Liver (tissue), 9 donors: ENCODE data around the gene SLC22A3. TPM values are rescaled to one million over a fixed set of nuclear protein-coding genes. Genes with fewer than 3 reads are reported as not detected.

Source experiments
- DNase-seq: peaks from one replicate; pipeline ENCODE4 v3.0.0-alpha.2; 2017; ENCODE audit warnings: low spot score
- H3K27ac ChIP-seq, 2 donors: one replicate each; pipeline ENCODE4 v1.7.0; 2013; ENCODE audit warnings: inconsistent platforms in 2 of 2, low read length in 2 of 2, control low read depth in 1 of 2, low read depth in 1 of 2, mild to moderate bottlenecking in 1 of 2
- H3K27me3 ChIP-seq, 4 donors: one replicate each; pipeline versions ENCODE4 v1.6.1 to v1.7.0; 2013; ENCODE audit warnings: low read length in 3 of 4, inconsistent platforms in 1 of 4, mild to moderate bottlenecking in 1 of 4, moderate library complexity in 1 of 4; ENCODE audit not compliant: control insufficient read depth in 4 of 4, insufficient read depth in 4 of 4
- H3K36me3 ChIP-seq, 4 donors: one replicate each; pipeline versions ENCODE4 v1.6.1 to v1.7.0; 2013; ENCODE audit warnings: low read length in 3 of 4, mild to moderate bottlenecking in 3 of 4, low read depth in 1 of 4, moderate library complexity in 1 of 4; ENCODE audit not compliant: control insufficient read depth in 4 of 4, insufficient read depth in 3 of 4
- H3K4me1 ChIP-seq, 4 donors: one replicate each; pipeline versions ENCODE4 v1.6.1 to v1.7.0; 2013; ENCODE audit warnings: low read length in 3 of 4, mild to moderate bottlenecking in 3 of 4, moderate library complexity in 1 of 4; ENCODE audit not compliant: control insufficient read depth in 4 of 4, insufficient read depth in 4 of 4
- H3K4me3 ChIP-seq, 3 donors: one replicate each; pipeline versions ENCODE4 v1.6.1 to v1.7.0; 2013; ENCODE audit warnings: low read length in 3 of 3, control low read depth in 1 of 3, low read depth in 1 of 3, mild to moderate bottlenecking in 1 of 3
- H3K9ac ChIP-seq, 2 donors: one replicate each; pipeline ENCODE4 v1.7.0; 2013; ENCODE audit warnings: low read length in 2 of 2, mild to moderate bottlenecking in 2 of 2, moderate library complexity in 2 of 2, control low read depth in 1 of 2, low read depth in 1 of 2
- H3K9me3 ChIP-seq, 4 donors: one replicate each; pipeline versions ENCODE4 v1.6.1 to v1.7.0; 2013; ENCODE audit warnings: low read length in 3 of 4; ENCODE audit not compliant: control insufficient read depth in 4 of 4
- EGR1 ChIP-seq, 2 donors: IDR thresholded peaks; 2 replicates each; pipeline ENCODE4 v1.6.1; 2016 to 2018; ENCODE audit warnings: antibody characterized with exemption in 2 of 2, low read depth in 2 of 2
- FOXA1 ChIP-seq: IDR thresholded peaks from 2 replicates; pipeline ENCODE4 v1.6.1; 2016; ENCODE audit warnings: antibody characterized with exemption
- GABPA ChIP-seq, 2 donors: IDR thresholded peaks in 1 of 2; conservative IDR thresholded peaks in 1 of 2; 2 replicates each; pipeline ENCODE4 v1.6.1; 2016; ENCODE audit warnings: antibody characterized with exemption in 2 of 2, mild to moderate bottlenecking in 1 of 2, moderate library complexity in 1 of 2
- HNF4A ChIP-seq, 2 donors: conservative IDR thresholded peaks; 2 replicates each; pipeline ENCODE4 v1.6.1; 2016; ENCODE audit warnings: antibody characterized with exemption in 2 of 2, mild to moderate bottlenecking in 2 of 2
- HNF4G ChIP-seq: IDR thresholded peaks from 2 replicates; pipeline ENCODE4 v1.6.1; 2016; ENCODE audit warnings: antibody characterized with exemption
- JUND ChIP-seq, 2 donors: IDR thresholded peaks; 2 replicates each; pipeline ENCODE4 v1.6.1; 2016; ENCODE audit warnings: antibody characterized with exemption in 2 of 2
- NR2F2 ChIP-seq: IDR thresholded peaks from 2 replicates; pipeline ENCODE4 v1.6.1; 2016; ENCODE audit warnings: antibody characterized with exemption
- RAD21 ChIP-seq, 2 donors: IDR thresholded peaks; 2 replicates each; pipeline ENCODE4 v1.6.1; 2016; ENCODE audit warnings: antibody characterized with exemption in 2 of 2, mild to moderate bottlenecking in 2 of 2
- RXRA ChIP-seq, 2 donors: IDR thresholded peaks; 2 replicates each; pipeline ENCODE4 v1.6.1; 2017 to 2018; ENCODE audit warnings: antibody characterized with exemption in 2 of 2, mild to moderate bottlenecking in 1 of 2
- SP1 ChIP-seq: IDR thresholded peaks from 2 replicates; pipeline ENCODE4 v1.6.1; 2018; ENCODE audit warnings: antibody characterized with exemption, mild to moderate bottlenecking
- TAF1 ChIP-seq: conservative IDR thresholded peaks from 2 replicates; pipeline ENCODE4 v1.6.1; 2016; ENCODE audit warnings: antibody characterized with exemption, mild to moderate bottlenecking
- YY1 ChIP-seq: IDR thresholded peaks from 2 replicates; pipeline ENCODE4 v1.6.1; 2016; ENCODE audit warnings: antibody characterized with exemption, mild to moderate bottlenecking
- WGBS: extraction: QIAGEN DNeasy Blood & Tissue Kit; methylation state at CpG from one replicate; pipeline ENCODE4 v1.1.7; 2013; 5-methylcytosine and 5-hydroxymethylcytosine counted together
- polyA plus RNA-seq, 2 donors: library from polyadenylated mRNA; stranded (reverse) in 1 of 2; unstranded in 1 of 2; fragments of 200-250 nt in 1 of 2; fragments of >200 nt in 1 of 2; fragmentation: Nextera tagmentation in 1 of 2; extraction: Ambion mirVana in 1 of 2; gene quantifications; one replicate each; pipeline versions ENCODE4 v1.2.1 to v1.2.3, GENCODE V29; 2013 to 2015
- total RNA-seq, 2 donors: library from RNA; depleted of rRNA; stranded (reverse); fragments of >200 nt; gene quantifications; one replicate each; pipeline ENCODE4 v1.2.3, GENCODE V29; 2014
- TF ChIP-seq, protein P1 (sequence below): IDR thresholded peaks from 2 replicates; pipeline ENCODE4 v1.6.1; 2016; ENCODE audit warnings: antibody characterized with exemption
- TF ChIP-seq, protein P2 (sequence below): IDR thresholded peaks from 2 replicates; pipeline ENCODE4 v1.6.1; 2016; ENCODE audit warnings: antibody characterized with exemption
- TF ChIP-seq, protein P3 (sequence below): fragments of 150-350 bp; IDR thresholded peaks from 2 replicates; pipeline ENCODE4 v1.5.1; 2017; ENCODE audit warnings: improper control_type of control experiment, low read depth, low read length; ENCODE audit not compliant: missing input control
- TF ChIP-seq, protein P4 (sequence below): IDR thresholded peaks from 2 replicates; pipeline ENCODE4 v1.6.1; 2016; ENCODE audit warnings: antibody characterized with exemption
- TF ChIP-seq, protein P5 (sequence below): IDR thresholded peaks from 2 replicates; pipeline ENCODE4 v1.6.1; 2016; ENCODE audit warnings: antibody characterized with exemption, mild to moderate bottlenecking
- donor health status: healthy.
- donor health status: healthy.
- donor health status: healthy.
- donor health status: healthy.
- donor health status: healthy.

SLC22A3 gene
- total and polyA plus RNA-seq, 4 donors: 7.6 to 40.9 (median 19.4) TPM

DNA sequence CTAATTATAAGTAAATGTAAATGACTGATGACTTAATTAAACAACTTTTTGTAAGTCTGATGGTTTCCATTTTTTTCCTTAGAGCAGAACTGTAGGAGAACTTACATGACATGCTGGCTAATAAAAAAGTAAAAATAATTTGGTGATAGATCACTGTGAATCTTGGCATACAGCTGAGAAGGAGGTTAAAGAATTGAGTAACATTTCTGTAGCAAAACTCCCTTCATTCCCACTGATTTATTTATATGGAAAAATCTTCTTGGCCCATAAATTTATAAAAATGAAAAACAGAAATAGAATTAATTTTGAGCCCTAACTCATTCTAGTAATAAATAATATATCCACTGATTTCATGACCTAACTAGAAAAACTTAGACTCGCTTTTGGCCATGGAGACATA is 48.1 kb downstream of the SLC22A3 start:
- WGBS: 94% methylated on average over 1 of the region's 1 CpG
- DNase-seq: no peak
- TF ChIP-seq FOXA1: no peak
- TF ChIP-seq JUND (IDR thresholded peaks at IDR 0.05): no peak
- TF ChIP-seq HNF4A (conservative IDR thresholded peaks at IDR 0.05): no peak
- TF ChIP-seq GABPA (IDR thresholded peaks at IDR 0.05 in 1 of 2, conservative IDR thresholded peaks at IDR 0.05 in 1 of 2): no peak
- TF ChIP-seq NR2F2: no peak
- no peak for TF ChIP-seq YY1
- TF ChIP-seq EGR1 (IDR thresholded peaks at IDR 0.05; ENCODE audit: low read depth in 2 of 2): no peak
- TF ChIP-seq, protein P1, sequence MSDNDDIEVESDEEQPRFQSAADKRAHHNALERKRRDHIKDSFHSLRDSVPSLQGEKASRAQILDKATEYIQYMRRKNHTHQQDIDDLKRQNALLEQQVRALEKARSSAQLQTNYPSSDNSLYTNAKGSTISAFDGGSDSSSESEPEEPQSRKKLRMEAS: no peak
- TF ChIP-seq, protein P2, sequence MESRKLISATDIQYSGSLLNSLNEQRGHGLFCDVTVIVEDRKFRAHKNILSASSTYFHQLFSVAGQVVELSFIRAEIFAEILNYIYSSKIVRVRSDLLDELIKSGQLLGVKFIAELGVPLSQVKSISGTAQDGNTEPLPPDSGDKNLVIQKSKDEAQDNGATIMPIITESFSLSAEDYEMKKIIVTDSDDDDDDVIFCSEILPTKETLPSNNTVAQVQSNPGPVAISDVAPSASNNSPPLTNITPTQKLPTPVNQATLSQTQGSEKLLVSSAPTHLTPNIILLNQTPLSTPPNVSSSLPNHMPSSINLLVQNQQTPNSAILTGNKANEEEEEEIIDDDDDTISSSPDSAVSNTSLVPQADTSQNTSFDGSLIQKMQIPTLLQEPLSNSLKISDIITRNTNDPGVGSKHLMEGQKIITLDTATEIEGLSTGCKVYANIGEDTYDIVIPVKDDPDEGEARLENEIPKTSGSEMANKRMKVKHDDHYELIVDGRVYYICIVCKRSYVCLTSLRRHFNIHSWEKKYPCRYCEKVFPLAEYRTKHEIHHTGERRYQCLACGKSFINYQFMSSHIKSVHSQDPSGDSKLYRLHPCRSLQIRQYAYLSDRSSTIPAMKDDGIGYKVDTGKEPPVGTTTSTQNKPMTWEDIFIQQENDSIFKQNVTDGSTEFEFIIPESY: no peak
- TF ChIP-seq TAF1: no peak
- no peak for TF ChIP-seq HNF4G
- TF ChIP-seq, protein P3, sequence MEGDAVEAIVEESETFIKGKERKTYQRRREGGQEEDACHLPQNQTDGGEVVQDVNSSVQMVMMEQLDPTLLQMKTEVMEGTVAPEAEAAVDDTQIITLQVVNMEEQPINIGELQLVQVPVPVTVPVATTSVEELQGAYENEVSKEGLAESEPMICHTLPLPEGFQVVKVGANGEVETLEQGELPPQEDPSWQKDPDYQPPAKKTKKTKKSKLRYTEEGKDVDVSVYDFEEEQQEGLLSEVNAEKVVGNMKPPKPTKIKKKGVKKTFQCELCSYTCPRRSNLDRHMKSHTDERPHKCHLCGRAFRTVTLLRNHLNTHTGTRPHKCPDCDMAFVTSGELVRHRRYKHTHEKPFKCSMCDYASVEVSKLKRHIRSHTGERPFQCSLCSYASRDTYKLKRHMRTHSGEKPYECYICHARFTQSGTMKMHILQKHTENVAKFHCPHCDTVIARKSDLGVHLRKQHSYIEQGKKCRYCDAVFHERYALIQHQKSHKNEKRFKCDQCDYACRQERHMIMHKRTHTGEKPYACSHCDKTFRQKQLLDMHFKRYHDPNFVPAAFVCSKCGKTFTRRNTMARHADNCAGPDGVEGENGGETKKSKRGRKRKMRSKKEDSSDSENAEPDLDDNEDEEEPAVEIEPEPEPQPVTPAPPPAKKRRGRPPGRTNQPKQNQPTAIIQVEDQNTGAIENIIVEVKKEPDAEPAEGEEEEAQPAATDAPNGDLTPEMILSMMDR: no peak
- TF ChIP-seq, protein P4, sequence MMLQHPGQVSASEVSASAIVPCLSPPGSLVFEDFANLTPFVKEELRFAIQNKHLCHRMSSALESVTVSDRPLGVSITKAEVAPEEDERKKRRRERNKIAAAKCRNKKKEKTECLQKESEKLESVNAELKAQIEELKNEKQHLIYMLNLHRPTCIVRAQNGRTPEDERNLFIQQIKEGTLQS: no peak
- no peak for TF ChIP-seq SP1
- TF ChIP-seq RXRA (IDR thresholded peaks at IDR 0.05): no peak
- TF ChIP-seq, protein P5, sequence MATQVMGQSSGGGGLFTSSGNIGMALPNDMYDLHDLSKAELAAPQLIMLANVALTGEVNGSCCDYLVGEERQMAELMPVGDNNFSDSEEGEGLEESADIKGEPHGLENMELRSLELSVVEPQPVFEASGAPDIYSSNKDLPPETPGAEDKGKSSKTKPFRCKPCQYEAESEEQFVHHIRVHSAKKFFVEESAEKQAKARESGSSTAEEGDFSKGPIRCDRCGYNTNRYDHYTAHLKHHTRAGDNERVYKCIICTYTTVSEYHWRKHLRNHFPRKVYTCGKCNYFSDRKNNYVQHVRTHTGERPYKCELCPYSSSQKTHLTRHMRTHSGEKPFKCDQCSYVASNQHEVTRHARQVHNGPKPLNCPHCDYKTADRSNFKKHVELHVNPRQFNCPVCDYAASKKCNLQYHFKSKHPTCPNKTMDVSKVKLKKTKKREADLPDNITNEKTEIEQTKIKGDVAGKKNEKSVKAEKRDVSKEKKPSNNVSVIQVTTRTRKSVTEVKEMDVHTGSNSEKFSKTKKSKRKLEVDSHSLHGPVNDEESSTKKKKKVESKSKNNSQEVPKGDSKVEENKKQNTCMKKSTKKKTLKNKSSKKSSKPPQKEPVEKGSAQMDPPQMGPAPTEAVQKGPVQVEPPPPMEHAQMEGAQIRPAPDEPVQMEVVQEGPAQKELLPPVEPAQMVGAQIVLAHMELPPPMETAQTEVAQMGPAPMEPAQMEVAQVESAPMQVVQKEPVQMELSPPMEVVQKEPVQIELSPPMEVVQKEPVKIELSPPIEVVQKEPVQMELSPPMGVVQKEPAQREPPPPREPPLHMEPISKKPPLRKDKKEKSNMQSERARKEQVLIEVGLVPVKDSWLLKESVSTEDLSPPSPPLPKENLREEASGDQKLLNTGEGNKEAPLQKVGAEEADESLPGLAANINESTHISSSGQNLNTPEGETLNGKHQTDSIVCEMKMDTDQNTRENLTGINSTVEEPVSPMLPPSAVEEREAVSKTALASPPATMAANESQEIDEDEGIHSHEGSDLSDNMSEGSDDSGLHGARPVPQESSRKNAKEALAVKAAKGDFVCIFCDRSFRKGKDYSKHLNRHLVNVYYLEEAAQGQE: no peak
- no peak for TF ChIP-seq RAD21 (IDR thresholded peaks at IDR 0.05)
- Histone ChIP-seq H3K4me1 (peaks cover 5 to 20% (median 14%) of the 10 kb centered on the region in 4 donors), H3K36me3 (peaks cover 0 to 3% (median 0%) of the 10 kb centered on the region in 4 donors), H3K4me3 (no peak overlapping the region), H3K9me3 (no peaks in the 10 kb centered on the region), H3K27ac (no peak overlapping the region), H3K9ac (no peak overlapping the region), H3K27me3 (no peaks in the 10 kb centered on the region)
